Vagina (tissue), 2 donors: Measurements from ENCODE around the gene OR6B1. TPM values are rescaled to one million over a fixed set of nuclear protein-coding genes. Genes with fewer than 3 reads are reported as not detected.

Source experiments
- DNase-seq, 2 donors: peaks; one replicate each; pipeline ENCODE4 v3.0.0-alpha.2; 2017; ENCODE audit errors: extremely low spot score in 2 of 2
- H3K27ac ChIP-seq: fragments of 200-600 bp; sonication (generic); one replicate; pipeline ENCODE4 v1.5.1; 2019
- H3K27me3 ChIP-seq: fragments of 200-600 bp; sonication (generic); one replicate; pipeline ENCODE4 v1.5.1; 2019
- H3K36me3 ChIP-seq, 2 donors: fragments of 200-600 bp; sonication (generic); one replicate each; pipeline ENCODE4 v1.5.1; 2017 to 2019
- H3K4me1 ChIP-seq: fragments of 200-600 bp; sonication (generic); one replicate; pipeline ENCODE4 v1.5.1; 2019
- H3K4me3 ChIP-seq, 2 donors: fragments of 200-600 bp; sonication (generic); 1 replicate in 1 of 2; 2 replicates in 1 of 2; pipeline ENCODE4 v1.5.1; 2016 to 2019
- H3K9me3 ChIP-seq: fragments of 200-600 bp; sonication (generic); one replicate; pipeline ENCODE4 v1.5.1; 2019
- CTCF ChIP-seq, 3 experiments: fragments of 450-650 bp in 2 of 3; fragments of 200-600 bp in 1 of 3; sonication (generic) in 1 of 3; IDR thresholded peaks; one replicate each; pipeline ENCODE4 v1.5.1; 2017 to 2019; ENCODE audit warnings: antibody characterized with exemption in 3 of 3, mild to moderate bottlenecking in 2 of 3, moderate library complexity in 2 of 3
- POLR2A ChIP-seq, 2 donors: fragments of 450-650 bp; IDR thresholded peaks; one replicate each; pipeline ENCODE4 v1.6.1; 2017; ENCODE audit warnings: antibody characterized with exemption in 2 of 2, mild to moderate bottlenecking in 2 of 2, moderate library complexity in 2 of 2
- POLR2AphosphoS5 ChIP-seq, 2 donors: sonication (generic); formaldehyde crosslinking; IDR thresholded peaks; one replicate each; pipeline ENCODE4 v1.9.0; 2017; ENCODE audit warnings: antibody characterized with exemption in 2 of 2, mild to moderate bottlenecking in 2 of 2, low read depth in 1 of 2; ENCODE audit not compliant: insufficient read depth in 1 of 2
- intact Hi-C: fragments of 100-400 bp; cut with DNase I; formaldehyde crosslinking; loops from one replicate; pipeline ENCODE4 v1.15.1; 2023
- total RNA-seq: library from RNA; depleted of rRNA; stranded (reverse); fragments of >200 nt; gene quantifications from one replicate; pipeline ENCODE4 v1.2.3, GENCODE V29; 2016

Gene OR6B1
- total RNA-seq, 1 donor from 2014 or later = not detected

GRCh38 chr7:144057954-144058353 is 57.8 kb downstream of the OR6B1 start:
- Histone ChIP-seq H3K27ac (no peak overlapping the region), H3K4me1 (no peaks in the 10 kb centered on the region), H3K36me3 (no peaks in the 10 kb centered on the region), H3K27me3 (no peaks in the 10 kb centered on the region), H3K4me3 (no peak overlapping the region), H3K9me3 (no peaks in the 10 kb centered on the region)
- no peak for DNase-seq
- TF ChIP-seq POLR2A (IDR thresholded peaks at IDR 0.05) (no peak), POLR2AphosphoS5 (IDR thresholded peaks at IDR 0.05; ENCODE audit: insufficient read depth in 1 of 2, low read depth in 1 of 2) (no peak), CTCF (IDR thresholded peaks at IDR 0.05) (no peak)
- intact Hi-C loops = no loop called here

Other genes starting within 250 kb of the OR6B1 start
- 1.7 TPM for gene CTAGE6, start 242.6 kb upstream of the OR6B1 start, total RNA-seq
- gene TCAF1, start 98.1 kb upstream of the OR6B1 start, total RNA-seq = 50.1 TPM
- not detected for gene OR2F2, start 65.1 kb upstream of the OR6B1 start, total RNA-seq
- not detected for gene OR2F1, start 45.5 kb upstream of the OR6B1 start, total RNA-seq
- not detected for gene OR2A5, start 48.6 kb downstream of the OR6B1 start, total RNA-seq
- gene OR2A25, start 69.5 kb downstream of the OR6B1 start, total RNA-seq = not detected
- gene OR2A12, start 86.0 kb downstream of the OR6B1 start, total RNA-seq = not detected
- not detected for gene OR2A2, start 109.3 kb downstream of the OR6B1 start, total RNA-seq
- not detected for gene OR2A14, start 122.9 kb downstream of the OR6B1 start, total RNA-seq
- 6.6 TPM for gene CTAGE4, start 183.1 kb downstream of the OR6B1 start, total RNA-seq
- gene ARHGEF35, start 195.5 kb downstream of the OR6B1 start, total RNA-seq = 8.3 TPM
- gene OR2A42, start 239.3 kb downstream of the OR6B1 start, total RNA-seq = not detected